ENCODE measurements around the gene POU4F1.

GRCh38 chr13:78603240-78603957, at the start of gene POU4F1:
- TF ChIP-seq CTCF (CRISPR knock-in tag; IDR thresholded peaks at IDR 0.05): no peak; the same call in 1 of the 2 replicates
- no peak for TF ChIP-seq TERF1 (CRISPR knock-in tag; IDR thresholded peaks at IDR 0.05)
- TF ChIP-seq U2AF2 (IDR thresholded peaks at IDR 0.05; ENCODE audit: low read depth, low read length): no peak
- no peak for TF ChIP-seq ZNF580 (CRISPR knock-in tag; IDR thresholded peaks at IDR 0.05; ENCODE audit: borderline replicate concordance, low read depth)
- no peak for TF ChIP-seq FOXK2 (IDR thresholded peaks at IDR 0.05)
